ENCODE data around the gene IER5. TPM values are rescaled to one million over a fixed set of nuclear protein-coding genes. Genes with fewer than 3 reads are reported as not detected.
"Not testable (repeated sequence)": the region's sequence is repeated elsewhere in the genome, so short reads cannot be mapped to it uniquely, and the experiment has no call there.

The IER5 gene
- total RNA-seq = 44.3 and 44.6 TPM in 2 replicates

- intact Hi-C loops (cut with micrococcal nuclease) = loop anchor here (1.0 to 10.0 kb wide), 4 partner anchors 56 to 934 kb away; partner anchors contain the start of genes MR1, QSOX1 and STX6
- peaks cover 43% of the 10 kb centered on the region for H3K36me3 Mint-ChIP-seq (ENCODE audit: low read depth)
- DNase-seq (ENCODE audit: low spot score) = peak; percentile 95
- no peaks in the 10 kb centered on the region for H3K27me3 Mint-ChIP-seq (ENCODE audit: low read depth)
- peak within 1 kb of the TSS; percentile 99 for H3K27ac Mint-ChIP-seq
- no peaks in the 10 kb centered on the region for H3K9me3 Mint-ChIP-seq
- peak within 1 kb of the TSS; percentile 98 for H3K4me3 Mint-ChIP-seq (ENCODE audit: low read depth)
- peaks cover 47% of the 10 kb centered on the region for H3K4me1 Mint-ChIP-seq (ENCODE audit: low read depth)
Observed at GRCh38 chr1:181088079-181089016, at the start of gene IER5. TSS of gene IER5 (plus strand) at chr1:181088700. CDS start at chr1:181088903, 203 bp downstream.

GRCh38 chr1:181040284-181040865 is 48.1 kb upstream of the IER5 start:
- no peak for DNase-seq (ENCODE audit: low spot score)
- Mint-ChIP-seq H3K27me3 (ENCODE audit: low read depth) (no peaks in the 10 kb centered on the region), H3K36me3 (ENCODE audit: low read depth) (peaks cover 32% of the 10 kb centered on the region), H3K4me1 (ENCODE audit: low read depth) (peaks cover 68% of the 10 kb centered on the region), H3K9me3 (no peaks in the 10 kb centered on the region), H3K4me3 (ENCODE audit: low read depth) (no peak overlapping the region), H3K27ac (no peak overlapping the region)
- intact Hi-C loops (cut with micrococcal nuclease) = no loop called here

GRCh38 chr1:181043025-181043888 is 45.2 kb upstream of the IER5 start:
- Mint-ChIP-seq H3K4me3 (ENCODE audit: low read depth) (no peak overlapping the region), H3K27ac (peak overlapping the region; percentile 78), H3K27me3 (ENCODE audit: low read depth) (no peaks in the 10 kb centered on the region), H3K4me1 (ENCODE audit: low read depth) (peaks cover 43% of the 10 kb centered on the region), H3K36me3 (ENCODE audit: low read depth) (peaks cover 32% of the 10 kb centered on the region), H3K9me3 (no peaks in the 10 kb centered on the region)
- no peak for DNase-seq (ENCODE audit: low spot score)
- intact Hi-C loops (cut with micrococcal nuclease) = no loop called here

GRCh38 chr1:181044449-181044966 is 44.0 kb upstream of the IER5 start:
- intact Hi-C loops (cut with micrococcal nuclease) = loop anchor here (2.0 kb wide), 1 partner anchor 34 kb away; no protein-coding TSS in a partner anchor
- Mint-ChIP-seq H3K27ac (peak overlapping the region; percentile 93), H3K4me1 (ENCODE audit: low read depth) (peaks cover 36% of the 10 kb centered on the region), H3K4me3 (ENCODE audit: low read depth) (peak overlapping the region; percentile 51), H3K27me3 (ENCODE audit: low read depth) (no peaks in the 10 kb centered on the region), H3K9me3 (no peaks in the 10 kb centered on the region), H3K36me3 (ENCODE audit: low read depth) (peaks cover 25% of the 10 kb centered on the region)
- DNase-seq (ENCODE audit: low spot score) = peak; percentile 37

- Mint-ChIP-seq H3K4me1 (ENCODE audit: low read depth) (peaks cover 28% of the 10 kb centered on the region), H3K36me3 (ENCODE audit: low read depth) (peaks cover 25% of the 10 kb centered on the region)
- not testable (repeated sequence) for DNase-seq (ENCODE audit: low spot score); H3K27me3 Mint-ChIP-seq (ENCODE audit: low read depth); H3K9me3 Mint-ChIP-seq; H3K27ac Mint-ChIP-seq; H3K4me3 Mint-ChIP-seq (ENCODE audit: low read depth)
- intact Hi-C loops (cut with micrococcal nuclease) = loop anchor here (2.0 kb wide), 1 partner anchor 33 kb away; no protein-coding TSS in a partner anchor
Observed at GRCh38 chr1:181045946-181046345, 42.6 kb upstream of the IER5 start.

- Mint-ChIP-seq H3K4me1 (ENCODE audit: low read depth) (peaks cover 8% of the 10 kb centered on the region), H3K27ac (no peak overlapping the region), H3K27me3 (ENCODE audit: low read depth) (no peaks in the 10 kb centered on the region)
Observed at GRCh38 chr1:181049378-181049777, 39.1 kb upstream of the IER5 start.

GRCh38 chr1:181050922-181051321 is 37.6 kb upstream of the IER5 start:
- Mint-ChIP-seq H3K27me3 (ENCODE audit: low read depth) (no peaks in the 10 kb centered on the region), H3K9me3 (no peaks in the 10 kb centered on the region), H3K4me1 (ENCODE audit: low read depth) (peaks cover 1% of the 10 kb centered on the region), H3K27ac (no peak overlapping the region), H3K36me3 (ENCODE audit: low read depth) (peaks cover 41% of the 10 kb centered on the region), H3K4me3 (ENCODE audit: low read depth) (no peak overlapping the region)
- intact Hi-C loops (cut with micrococcal nuclease) = no loop called here
- DNase-seq (ENCODE audit: low spot score) = no peak

More at GRCh38 chr1:181049378-181049777, 39.1 kb upstream of the IER5 start:
- Mint-ChIP-seq H3K4me3 (ENCODE audit: low read depth) (no peak overlapping the region), H3K36me3 (ENCODE audit: low read depth) (peaks cover 37% of the 10 kb centered on the region), H3K9me3 (no peaks in the 10 kb centered on the region)
- intact Hi-C loops (cut with micrococcal nuclease) = no loop called here
- no peak for DNase-seq (ENCODE audit: low spot score)

GRCh38 chr1:181056560-181056959 is 31.9 kb upstream of the IER5 start:
- DNase-seq (ENCODE audit: low spot score) = no peak

GRCh38 chr1:181057079-181057478 is 31.4 kb upstream of the IER5 start:
- Mint-ChIP-seq H3K9me3 (peaks cover 10% of the 10 kb centered on the region), H3K27me3 (ENCODE audit: low read depth) (no peaks in the 10 kb centered on the region), H3K36me3 (ENCODE audit: low read depth) (peaks cover 52% of the 10 kb centered on the region), H3K27ac (no peak overlapping the region), H3K4me1 (ENCODE audit: low read depth) (peaks cover 9% of the 10 kb centered on the region), H3K4me3 (ENCODE audit: low read depth) (no peak overlapping the region)
- intact Hi-C loops (cut with micrococcal nuclease) = no loop called here
- DNase-seq (ENCODE audit: low spot score) = no peak

More at GRCh38 chr1:181056560-181056959, 31.9 kb upstream of the IER5 start:
- peaks cover 10% of the 10 kb centered on the region for H3K9me3 Mint-ChIP-seq
- H3K27ac Mint-ChIP-seq = no peak overlapping the region
- H3K4me1 Mint-ChIP-seq (ENCODE audit: low read depth) = peaks cover 5% of the 10 kb centered on the region
- intact Hi-C loops (cut with micrococcal nuclease) = no loop called here
- H3K36me3 Mint-ChIP-seq (ENCODE audit: low read depth) = peaks cover 53% of the 10 kb centered on the region
- H3K27me3 Mint-ChIP-seq (ENCODE audit: low read depth) = no peaks in the 10 kb centered on the region
- no peak overlapping the region for H3K4me3 Mint-ChIP-seq (ENCODE audit: low read depth)

- intact Hi-C loops (cut with micrococcal nuclease) = no loop called here
- no peak overlapping the region for H3K4me3 Mint-ChIP-seq (ENCODE audit: low read depth)
- H3K9me3 Mint-ChIP-seq = peaks cover 10% of the 10 kb centered on the region
- DNase-seq (ENCODE audit: low spot score) = no peak
- no peak overlapping the region for H3K27ac Mint-ChIP-seq
- H3K27me3 Mint-ChIP-seq (ENCODE audit: low read depth) = no peaks in the 10 kb centered on the region
- H3K4me1 Mint-ChIP-seq (ENCODE audit: low read depth) = peaks cover 22% of the 10 kb centered on the region
- H3K36me3 Mint-ChIP-seq (ENCODE audit: low read depth) = peaks cover 47% of the 10 kb centered on the region
Observed at GRCh38 chr1:181059435-181059834, 29.1 kb upstream of the IER5 start.

- Mint-ChIP-seq H3K27ac (no peak overlapping the region), H3K9me3 (peaks cover 10% of the 10 kb centered on the region), H3K27me3 (ENCODE audit: low read depth) (no peaks in the 10 kb centered on the region), H3K36me3 (ENCODE audit: low read depth) (peaks cover 45% of the 10 kb centered on the region), H3K4me1 (ENCODE audit: low read depth) (peaks cover 22% of the 10 kb centered on the region), H3K4me3 (ENCODE audit: low read depth) (no peak overlapping the region)
- DNase-seq (ENCODE audit: low spot score) = no peak
- intact Hi-C loops (cut with micrococcal nuclease) = no loop called here
Observed at GRCh38 chr1:181060066-181060465, 28.4 kb upstream of the IER5 start.

- DNase-seq (ENCODE audit: low spot score); H3K27ac Mint-ChIP-seq; H3K27me3 Mint-ChIP-seq (ENCODE audit: low read depth); H3K4me3 Mint-ChIP-seq (ENCODE audit: low read depth); intact Hi-C loops (cut with micrococcal nuclease); H3K9me3 Mint-ChIP-seq: not testable (repeated sequence)
- H3K36me3 Mint-ChIP-seq (ENCODE audit: low read depth) = peaks cover 36% of the 10 kb centered on the region
- peaks cover 22% of the 10 kb centered on the region for H3K4me1 Mint-ChIP-seq (ENCODE audit: low read depth)
Observed at GRCh38 chr1:181060947-181061346, 27.6 kb upstream of the IER5 start.
